Thyroid gland (tissue), 4 donors: Measurements from ENCODE around the gene FAM110A.

Experiments
- CTCF ChIP-seq, 6 experiments: fragments of 200-600 bp in 3 of 6; fragments of 450-650 bp in 3 of 6; sonication (generic) in 3 of 6; IDR thresholded peaks; one replicate each; pipeline ENCODE4 v1.5.1; 2016 to 2019; ENCODE audit warnings: antibody characterized with exemption in 6 of 6, mild to moderate bottlenecking in 2 of 6, inconsistent platforms in 1 of 6, moderate library complexity in 1 of 6
- POLR2A ChIP-seq, 2 donors: fragments of 450-650 bp; IDR thresholded peaks; one replicate each; pipeline ENCODE4 v1.6.1; 2017; ENCODE audit warnings: antibody characterized with exemption in 2 of 2, mild to moderate bottlenecking in 2 of 2, moderate library complexity in 1 of 2

GRCh38 chr20:891058-891705, 57.7 kb downstream of the FAM110A start:
- TF ChIP-seq CTCF (IDR thresholded peaks at IDR 0.05): no peak
- TF ChIP-seq POLR2A (IDR thresholded peaks at IDR 0.05): no peak
